GM19043 (cell line): ENCODE data around the gene TRIP4.

Experiments used
- ATAC-seq: cut with Tn5 transposase; IDR thresholded peaks from one replicate; pipeline ENCODE4 v1.9.1; 2021; ENCODE audit warnings: low read depth; ENCODE audit not compliant: unreplicated experiment

The TRIP4 gene

DNA sequence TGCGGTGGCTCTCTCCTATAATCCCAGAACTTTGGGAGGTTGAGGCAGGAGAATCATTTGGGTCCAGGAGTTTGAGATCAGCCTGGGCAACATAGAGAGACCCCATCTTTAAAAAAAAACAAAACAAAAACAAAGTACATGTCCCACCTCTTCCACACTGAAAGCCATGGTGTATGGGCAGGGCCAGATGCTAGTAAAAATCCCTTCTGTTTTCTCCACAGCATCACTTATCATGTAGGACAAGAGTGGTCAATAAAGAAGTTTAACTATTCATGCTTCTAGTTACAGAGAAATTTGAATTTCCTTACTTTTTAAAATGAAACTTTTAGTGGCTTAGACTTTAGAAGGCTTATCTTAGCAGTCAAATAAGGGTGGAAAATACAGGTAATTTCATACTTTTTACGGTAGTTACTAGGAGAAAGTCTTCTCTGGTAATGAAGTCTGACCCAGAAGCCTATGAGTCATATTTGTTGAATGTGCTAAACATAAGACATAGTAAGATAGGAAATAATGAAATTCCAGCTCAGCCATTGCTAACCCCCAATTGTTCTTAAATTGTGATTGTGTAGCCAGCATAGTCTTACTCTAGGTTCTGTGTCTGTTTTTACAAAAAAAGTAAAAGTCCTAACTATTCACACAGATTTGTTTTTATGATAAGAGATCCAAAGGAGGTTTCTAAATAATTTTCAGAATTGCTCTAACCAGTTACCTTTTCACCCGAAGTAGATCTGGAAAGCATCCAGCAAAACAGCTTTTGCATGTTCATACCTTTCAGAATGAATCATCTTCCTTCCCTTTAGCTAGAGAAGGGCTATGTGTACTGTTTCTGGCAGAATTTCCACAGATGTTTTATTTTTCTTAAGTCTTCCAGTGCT, 56.3 kb downstream of the TRIP4 start:
- peak; percentile 48 for ATAC-seq

DNA sequence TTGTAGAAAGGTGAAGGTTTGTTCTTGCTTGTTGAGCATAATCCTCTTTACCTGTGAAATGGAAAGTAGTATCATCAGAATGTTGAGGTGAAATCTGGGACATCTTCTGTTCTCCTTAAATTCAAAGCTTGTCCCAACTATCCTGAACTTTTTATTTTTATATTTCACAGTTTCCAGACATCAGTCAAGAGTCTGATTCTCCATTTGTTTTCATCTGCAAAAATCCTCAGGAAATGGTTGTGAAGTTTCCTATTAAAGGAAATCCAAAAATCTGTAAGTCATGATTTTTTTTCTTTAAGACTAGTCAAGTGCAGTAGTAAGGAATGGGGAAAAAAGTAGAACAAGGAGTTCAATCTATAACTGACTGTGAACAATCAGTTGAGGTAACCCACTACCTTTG, 57.2 kb downstream of the TRIP4 start:
- ATAC-seq, result no peak

DNA sequence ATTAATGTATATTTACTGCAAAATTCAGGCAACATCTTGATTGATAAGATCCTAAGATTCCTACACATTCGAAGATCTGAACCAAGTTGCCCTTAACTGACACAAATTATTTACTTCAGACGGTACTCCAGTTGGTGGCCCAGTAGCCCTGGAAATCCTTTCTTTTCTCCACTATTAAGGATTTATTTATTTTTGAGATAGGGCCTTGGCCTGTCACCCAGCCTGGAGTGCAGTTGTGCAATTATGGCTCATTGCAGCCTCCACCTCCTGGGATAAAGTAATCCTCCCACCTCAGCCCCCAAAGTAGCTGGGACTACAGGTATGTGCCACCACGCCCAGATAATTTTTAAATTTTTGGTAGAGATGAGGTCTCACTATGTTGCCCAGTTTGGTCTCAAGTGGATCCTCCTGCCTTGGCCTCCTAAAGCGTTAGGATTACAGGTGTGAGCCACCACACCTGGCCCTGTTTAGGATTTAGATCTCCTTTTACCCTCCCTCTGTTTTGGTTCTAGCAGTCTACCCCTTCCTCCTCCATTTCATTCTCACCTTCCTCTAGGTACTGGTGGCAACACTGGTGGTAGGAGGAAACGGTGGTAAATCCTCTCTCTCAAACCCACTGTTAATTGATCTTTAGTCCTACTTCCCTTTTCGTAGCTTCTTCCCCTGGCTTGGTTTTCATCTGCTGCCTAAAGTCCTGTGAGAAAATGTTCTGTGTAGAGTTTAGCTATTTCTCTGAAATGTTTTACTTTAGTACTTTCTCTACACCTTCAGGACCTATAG, 60.1 kb downstream of the TRIP4 start:
- ATAC-seq, result no peak

DNA sequence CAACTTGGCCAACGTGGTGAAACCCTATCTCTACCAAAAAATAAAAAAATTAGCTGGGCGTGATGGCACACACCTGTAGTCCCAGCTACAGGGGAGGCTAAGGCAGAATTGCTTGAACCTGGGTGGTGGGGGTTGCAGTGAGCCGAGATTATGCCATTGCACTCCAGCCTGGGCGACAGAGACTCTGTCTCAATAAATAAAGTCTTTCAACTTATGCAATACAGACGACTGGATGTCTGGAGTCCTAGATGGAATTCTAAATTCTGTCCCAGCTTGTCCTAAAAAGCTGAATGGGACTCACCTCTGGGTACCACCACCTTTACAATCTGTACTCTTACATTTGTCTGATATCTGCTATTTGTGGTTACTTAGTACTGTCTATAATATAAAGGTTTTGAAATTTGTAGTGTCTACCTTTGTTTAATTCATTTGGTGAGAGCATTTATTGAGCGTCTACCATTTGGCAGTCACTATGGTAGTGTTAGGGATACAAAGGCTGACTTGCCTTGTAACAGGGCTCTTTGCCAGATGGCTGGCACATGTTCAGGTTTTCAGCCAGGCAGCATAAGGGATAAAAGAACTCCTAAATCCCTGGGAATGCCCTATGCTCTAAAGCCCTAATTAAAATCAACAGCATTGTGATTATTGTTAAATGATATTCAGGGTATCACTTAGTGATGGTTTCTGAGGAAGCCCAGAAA, 65.5 kb downstream of the TRIP4 start:
- ATAC-seq, result no peak

DNA sequence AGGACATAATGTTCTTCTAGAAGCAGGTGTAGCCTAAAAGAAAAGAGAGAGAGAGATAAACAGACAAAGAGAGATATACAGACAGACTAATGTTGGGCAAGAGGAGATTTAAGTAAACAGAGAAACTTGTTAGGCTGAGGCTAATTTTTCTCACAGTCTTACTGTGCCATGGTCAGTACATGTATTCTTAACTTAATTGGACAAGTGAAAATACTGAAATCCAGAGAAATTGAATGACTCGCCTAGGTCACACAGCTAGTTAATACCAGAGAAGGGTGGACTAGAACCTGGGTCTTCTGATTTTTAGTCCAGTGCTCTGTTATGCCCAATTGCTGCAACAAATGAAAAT, 66.0 kb downstream of the TRIP4 start:
- no peak for ATAC-seq

DNA sequence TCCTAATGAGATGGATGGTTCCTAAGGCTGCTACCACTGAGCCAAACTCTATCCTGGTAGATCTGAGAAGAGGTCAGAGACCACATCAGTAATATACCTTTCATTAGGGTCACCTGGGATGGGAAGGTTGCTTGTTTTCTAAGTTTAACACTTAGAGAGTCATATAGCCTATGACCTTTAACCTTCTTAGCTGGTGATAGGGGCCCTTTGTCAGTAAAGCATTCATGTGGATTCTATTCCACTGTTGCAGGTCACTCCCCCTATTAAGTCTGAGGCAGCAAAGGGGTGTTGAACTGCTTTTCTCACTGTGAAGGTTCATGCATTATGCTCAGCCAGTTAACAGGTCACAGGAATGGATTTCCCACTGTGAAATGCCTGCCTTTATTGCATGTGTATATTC, 66.6 kb downstream of the TRIP4 start:
- ATAC-seq, result no peak

DNA sequence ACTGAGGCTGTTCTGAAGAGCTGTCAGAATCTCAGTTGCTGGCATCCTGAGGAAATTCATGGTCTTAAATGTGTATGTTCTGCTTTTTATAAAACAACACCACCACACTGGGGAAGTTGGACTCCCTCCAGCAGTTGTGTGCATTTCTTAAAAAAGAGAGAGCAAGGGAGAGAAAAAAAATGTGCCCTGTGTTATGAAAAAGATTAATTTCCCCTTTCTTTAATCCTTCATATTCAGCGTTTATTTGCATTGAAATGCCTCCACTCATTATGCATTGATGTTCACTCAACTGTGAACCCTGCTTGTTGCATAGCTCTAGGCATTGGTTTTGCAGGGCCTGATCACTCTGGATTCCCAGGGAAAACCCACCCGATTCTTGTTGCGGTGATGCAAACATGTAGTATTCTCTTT, 68.3 kb downstream of the TRIP4 start:
- no peak for ATAC-seq

DNA sequence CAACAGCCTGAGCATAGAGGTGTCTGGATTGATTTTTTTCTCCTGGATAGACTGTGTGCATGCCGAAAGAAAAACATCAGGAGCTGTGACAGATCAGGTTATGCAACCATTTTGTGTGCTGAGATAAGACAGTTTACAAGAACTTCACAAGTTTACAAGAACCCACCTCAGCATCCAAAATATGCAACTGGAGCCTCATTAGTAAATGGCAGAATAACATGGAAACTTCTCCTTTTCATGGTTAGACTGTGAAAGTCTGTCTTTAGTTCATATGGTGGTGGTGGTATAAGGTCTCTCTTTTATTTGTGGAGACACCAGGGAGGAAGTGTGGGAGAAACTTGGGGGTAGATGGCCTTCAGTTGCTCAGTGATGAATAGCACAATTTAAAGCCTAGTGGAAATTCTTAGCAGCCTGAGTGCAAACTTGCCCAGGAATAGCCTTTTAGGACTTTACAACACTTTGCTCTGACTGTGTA, 69.0 kb downstream of the TRIP4 start:
- no peak for ATAC-seq

DNA sequence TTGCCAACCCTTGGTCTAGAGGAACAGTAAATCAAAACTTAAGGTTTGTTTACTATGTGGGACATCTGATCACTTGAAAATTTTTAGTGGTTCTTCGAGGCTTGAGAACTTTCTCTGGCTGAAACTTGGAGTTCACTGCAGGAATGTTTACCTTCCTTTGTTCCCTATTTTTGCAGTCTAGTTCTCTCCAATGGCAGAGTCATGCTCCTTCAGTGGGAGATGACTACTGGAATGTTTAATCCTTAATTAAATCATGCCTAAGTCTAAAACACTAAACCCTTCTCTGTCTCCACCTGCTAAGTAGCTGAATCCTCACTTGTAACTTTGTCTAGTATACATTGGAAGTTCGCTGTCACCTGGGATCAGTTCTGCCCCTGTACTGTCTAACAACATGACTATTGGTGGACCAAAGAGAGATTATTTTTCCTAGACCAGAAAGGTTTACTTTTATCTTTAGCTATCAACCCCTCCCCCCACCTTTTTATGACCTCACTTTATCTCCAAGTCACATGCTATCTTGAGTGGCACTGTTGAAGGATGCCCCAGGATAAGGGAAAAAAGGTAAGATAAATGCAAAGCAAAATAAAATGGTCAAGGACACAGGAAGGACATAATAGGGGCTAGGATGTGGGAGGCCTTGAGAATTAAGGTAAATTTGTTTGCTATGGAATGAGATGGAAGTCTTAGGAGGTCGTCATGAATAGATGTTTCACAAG, 71.6 kb downstream of the TRIP4 start:
- no peak for ATAC-seq

DNA sequence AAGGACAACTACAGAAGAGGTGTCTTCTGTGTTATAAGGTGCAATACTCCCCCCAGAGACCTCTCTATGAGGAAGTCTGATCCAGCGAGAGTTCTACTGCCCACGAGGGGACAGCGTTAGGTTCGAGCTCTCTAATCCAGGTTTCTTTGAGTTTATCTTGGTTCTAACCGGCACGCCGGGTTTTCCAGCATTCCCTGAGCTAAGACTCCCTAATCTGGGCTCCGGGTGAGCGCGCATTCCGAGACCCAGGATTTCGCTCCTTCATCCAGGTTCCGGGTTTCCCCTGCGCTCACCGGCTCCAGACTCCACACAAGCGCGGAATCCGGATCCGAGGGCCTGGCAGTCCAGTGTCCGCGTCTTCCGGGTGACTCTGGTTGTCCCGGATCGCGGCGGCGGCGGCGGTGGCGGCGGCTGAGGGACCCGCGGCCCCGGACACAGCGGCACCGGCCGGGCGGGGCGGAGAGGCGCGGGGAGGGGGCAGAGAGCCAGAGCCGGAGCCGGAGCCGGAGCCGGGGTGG, 72.6 kb downstream of the TRIP4 start, which contains the start of gene ZNF609:
Gene ZNF609 (plus strand): TSS at position 373 of the 518 bp plus-strand sequence. CDS start 38,842 bp downstream, outside the sequence.
- ATAC-seq, result peak; percentile 41

DNA sequence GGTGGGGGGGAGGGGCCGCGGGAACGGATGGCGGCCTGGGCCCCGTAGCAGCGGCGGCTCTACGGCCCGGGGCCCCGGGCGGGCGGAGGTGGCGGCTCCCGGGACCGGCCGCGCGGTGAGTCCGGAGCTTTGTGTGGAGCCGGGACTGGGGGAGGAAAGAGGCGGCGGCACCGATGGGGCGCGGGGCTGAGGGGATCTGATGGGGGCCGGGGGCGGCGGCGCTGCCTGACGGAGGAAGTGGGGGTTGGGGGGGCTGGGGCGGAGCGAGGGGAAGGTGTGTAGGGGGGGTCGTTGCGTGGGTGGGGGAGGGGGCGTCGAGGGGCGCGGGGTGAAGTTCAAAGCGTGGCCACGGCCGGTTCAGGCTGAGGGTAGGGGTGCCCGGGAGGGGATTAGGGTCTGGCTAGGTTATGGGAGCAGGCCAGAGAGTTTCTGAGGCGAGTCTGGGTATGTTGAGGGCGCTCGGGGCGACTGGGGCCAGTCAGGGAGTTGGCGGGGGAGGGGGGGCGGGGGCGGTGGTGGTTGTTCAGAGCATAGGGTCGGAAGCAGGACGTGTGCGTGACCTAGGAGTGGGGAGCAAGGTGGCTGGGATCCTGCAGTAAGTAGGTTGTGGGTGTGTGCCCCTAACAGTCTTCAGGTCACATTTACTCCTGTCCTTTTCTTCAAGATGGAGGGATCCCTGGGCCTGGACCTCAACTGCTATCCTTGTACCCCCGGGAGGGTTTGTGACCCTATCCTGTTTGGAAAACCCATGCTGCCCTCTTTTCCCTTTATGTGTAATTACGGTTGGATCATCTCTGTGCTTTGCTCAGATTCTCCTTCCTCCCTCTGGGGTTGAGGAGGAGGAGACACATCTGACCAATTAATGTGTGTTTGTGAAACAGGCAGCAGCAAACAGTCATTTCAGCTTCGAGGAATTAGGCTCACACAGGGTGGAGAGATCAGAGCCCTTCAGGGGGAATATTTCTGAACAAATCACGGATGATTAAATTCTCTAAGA, 73.4 kb downstream of the TRIP4 start:
- ATAC-seq, result no peak

DNA sequence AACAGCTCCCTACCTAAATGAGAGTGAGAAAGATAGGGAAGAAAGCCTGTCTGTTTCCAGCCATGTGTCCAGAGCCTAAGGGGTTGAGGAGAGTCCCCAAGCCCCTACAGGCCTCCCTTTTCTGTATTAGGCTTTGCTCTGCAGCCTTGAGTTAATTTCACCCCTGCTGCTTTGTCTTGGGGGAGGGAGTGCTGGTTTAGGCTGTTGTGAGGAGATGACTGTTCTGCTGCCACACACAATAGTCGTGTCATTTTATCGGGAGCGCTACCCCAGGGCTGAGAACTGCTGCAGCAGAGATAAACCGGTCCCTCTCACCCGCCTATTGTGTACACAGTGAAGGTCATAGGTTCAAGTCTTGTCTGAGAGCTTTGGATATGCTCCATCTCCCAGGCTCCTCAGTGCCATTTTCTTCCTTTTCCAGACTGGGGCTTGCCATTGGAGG, 74.1 kb downstream of the TRIP4 start:
- no peak for ATAC-seq

DNA sequence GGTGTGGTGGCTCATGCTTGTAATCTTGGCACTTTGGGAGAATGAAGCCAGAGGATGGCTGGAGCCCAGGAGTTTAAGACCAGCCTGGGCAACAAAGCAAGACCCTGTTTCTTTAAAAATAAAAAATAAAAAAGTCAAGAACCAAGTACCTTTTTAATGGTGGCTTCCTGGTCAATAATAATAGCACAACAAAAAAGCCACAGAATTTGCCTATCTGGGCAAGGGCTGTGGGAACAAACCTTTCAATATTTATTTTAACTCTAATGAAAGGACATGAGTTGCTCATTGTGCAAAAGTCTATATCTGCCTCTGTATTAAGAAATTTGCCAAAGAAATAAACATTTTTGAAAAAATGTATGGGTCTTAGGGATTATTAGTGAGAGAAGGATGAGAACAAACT, 74.9 kb downstream of the TRIP4 start:
- ATAC-seq, result no peak

DNA sequence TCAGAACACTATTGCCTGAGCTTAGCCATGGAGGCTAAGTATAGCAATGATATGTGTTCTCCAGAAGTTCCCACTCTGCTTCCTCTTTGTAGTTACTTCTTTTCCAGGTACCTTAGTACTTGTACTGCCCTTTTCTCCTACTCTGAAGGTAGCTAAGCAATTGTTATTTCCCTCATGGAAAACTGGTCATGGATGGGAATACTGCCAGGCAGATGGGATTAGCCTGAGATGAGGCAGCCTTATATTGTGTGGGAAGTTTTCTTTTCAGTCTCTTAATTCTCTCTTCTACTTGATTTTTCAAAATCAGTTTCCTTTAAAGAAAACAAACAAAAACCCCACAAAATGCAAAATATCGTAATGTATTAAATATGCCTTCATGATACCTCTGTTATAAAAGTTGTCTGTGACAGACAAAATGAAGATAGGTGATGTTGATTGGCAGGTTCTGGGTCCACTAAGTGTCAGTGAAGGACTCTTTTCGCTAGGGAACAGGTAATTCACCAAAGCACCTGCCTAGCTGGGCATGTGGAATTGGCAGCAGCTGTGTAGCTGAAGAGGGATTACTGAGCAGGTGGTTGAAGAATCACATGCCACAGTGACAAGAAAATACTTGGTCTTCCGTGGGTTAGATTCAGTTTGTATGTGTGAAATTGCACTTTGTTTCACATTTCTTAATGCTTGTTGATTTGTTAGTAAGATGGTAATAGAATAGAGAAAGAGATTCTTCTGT, 76.8 kb downstream of the TRIP4 start:
- no peak for ATAC-seq

DNA sequence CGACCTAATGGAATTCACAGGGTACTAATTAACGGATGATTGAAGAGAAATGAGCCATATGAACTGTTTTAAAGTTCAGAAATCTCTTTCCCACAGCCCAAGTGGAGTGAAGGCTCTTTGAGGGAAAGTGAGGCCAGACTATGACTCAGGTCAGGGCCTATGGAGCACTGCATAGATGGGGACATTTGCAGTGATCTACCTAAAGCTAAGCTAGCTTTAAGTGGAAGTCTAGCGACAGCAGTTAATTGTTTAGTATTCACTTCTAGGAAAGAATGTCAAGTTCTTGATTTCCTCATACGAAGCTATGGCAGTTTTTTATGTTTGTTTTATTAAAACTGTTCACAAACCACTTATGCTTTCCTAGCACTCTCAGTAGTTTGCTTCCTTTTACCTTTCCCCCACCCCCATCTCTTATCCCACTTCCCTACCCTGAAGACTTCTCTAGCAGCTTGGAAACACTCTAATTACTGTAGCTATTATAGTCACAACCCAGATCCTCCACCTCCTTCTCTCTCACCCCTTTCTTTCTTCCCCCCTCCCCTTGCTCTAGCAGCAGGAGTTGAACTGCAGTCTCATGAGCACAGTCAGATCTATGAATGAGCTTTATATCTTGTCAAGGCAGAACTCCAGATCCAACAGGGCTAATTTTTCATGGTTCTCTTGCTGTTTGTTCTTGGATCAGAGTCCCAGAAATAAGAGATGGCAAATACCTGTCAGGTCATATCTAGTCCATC, 78.9 kb downstream of the TRIP4 start:
- no peak for ATAC-seq

DNA sequence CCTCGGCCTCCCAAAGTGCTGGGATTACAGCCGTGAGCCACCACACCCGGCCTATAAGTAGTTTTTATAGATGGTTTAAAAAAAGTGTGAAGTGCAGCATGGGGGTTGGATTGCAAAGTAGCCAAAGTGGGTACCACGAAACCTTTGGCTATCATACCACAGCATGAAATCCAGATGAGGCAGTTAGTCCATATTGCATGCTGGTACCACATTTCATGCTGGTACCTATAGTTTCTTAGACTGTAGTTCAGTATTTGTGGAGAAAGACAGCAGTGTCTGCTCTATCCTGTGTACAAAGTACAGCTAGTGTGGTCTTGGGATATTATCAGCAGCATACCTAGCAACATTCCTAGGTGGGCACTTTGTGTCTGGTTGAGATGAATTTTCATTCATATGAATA, 84.5 kb downstream of the TRIP4 start:
- ATAC-seq, result no peak

DNA sequence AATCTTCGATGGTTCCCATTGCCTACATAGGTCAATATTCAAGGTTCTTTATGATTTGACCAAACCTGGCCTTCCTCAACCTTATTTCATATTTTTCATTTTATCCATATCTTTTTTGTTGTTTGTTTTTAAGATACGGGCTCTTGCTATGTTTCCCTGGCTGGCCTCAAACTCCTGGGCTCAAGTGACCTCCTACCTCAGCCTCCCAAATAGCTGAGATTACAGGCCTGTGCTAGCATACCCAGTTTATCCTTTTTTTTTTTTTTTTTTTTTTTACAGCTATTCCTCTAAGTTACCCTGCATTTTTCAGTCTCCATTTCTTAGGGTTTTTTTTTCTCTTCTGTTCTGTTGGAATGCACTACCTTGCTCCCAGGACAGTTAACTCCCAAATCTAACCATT, 87.2 kb downstream of the TRIP4 start:
- ATAC-seq, result no peak

DNA sequence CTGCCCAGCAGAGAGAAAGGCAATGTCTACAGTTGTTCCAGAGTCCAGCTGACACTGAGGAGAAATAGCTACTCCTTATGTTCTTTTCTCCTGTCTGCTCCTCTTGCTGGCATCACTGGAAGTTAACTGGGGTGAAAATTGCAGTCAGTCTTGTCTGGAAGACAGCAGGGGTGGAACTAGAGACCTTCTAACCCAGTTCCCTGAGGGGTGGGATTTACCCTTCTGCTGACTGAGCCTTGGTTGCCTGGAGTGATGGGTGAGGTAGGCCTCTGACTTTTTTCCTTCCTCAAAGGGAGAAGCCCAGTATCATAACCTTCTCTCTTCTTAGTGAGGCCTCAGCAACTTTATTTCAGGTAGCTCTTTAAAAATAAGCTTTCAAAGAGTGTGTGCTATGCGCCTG, 88.9 kb downstream of the TRIP4 start:
- ATAC-seq, result no peak
